Endothelial cell of umbilical vein (primary cell): ENCODE results near the gene GRK4. TPM values are rescaled to one million over a fixed set of nuclear protein-coding genes. Genes with fewer than 3 reads are reported as not detected.

Source experiments
- BruUV-seq: library from RNA; stranded (reverse); fragments of 400-500 nt; replicated peaks from 2 replicates; lab custom pipeline; 2021; lab: Mats Ljungman, UMichigan
- CTCF ChIA-PET: fragments of 300-600, 350-600 bp; sonication (Branson Sonifier 250); formaldehyde crosslinking; loops from one replicate; lab custom pipeline; 2021; ENCODE audit warnings: antibody characterized with exemption, inconsistent platforms; lab: Charles Lee
- POLR2A ChIA-PET: fragments of 300-600, 350-600 bp; sonication (Branson Sonifier 250); formaldehyde crosslinking; loops from one replicate; lab custom pipeline; 2021; ENCODE audit warnings: antibody characterized with exemption, inconsistent platforms; lab: Charles Lee
- DNase-seq: peaks from one replicate; pipeline ENCODE4 v3.0.0-alpha.2; 2011; ENCODE audit warnings: low read depth, low spot score
- FAIRE-seq: peaks from 2 replicates; lab custom pipeline; 2011; peaks lifted over from hg19 to GRCh38; lab: Jason Lieb, UNC
- H2AFZ ChIP-seq: 2 replicates; pipeline ENCODE4 v1.6.0; 2012; ENCODE audit warnings: low read depth, low read length, control low read depth, inconsistent platforms
- H3K27ac ChIP-seq: 2 replicates; pipeline ENCODE4 v1.5.1; 2011; ENCODE audit warnings: low read depth, mild to moderate bottlenecking, control low read depth, low read length, moderate library complexity; ENCODE audit not compliant: insufficient read depth
- H3K27me3 ChIP-seq, 2 experiments: 2 replicates each; pipeline versions ENCODE4 v1.6.0 to v1.6.1; 2011; ENCODE audit warnings: low read length in 2 of 2, mixed read lengths in 1 of 2; ENCODE audit not compliant: control insufficient read depth in 2 of 2, insufficient read depth in 2 of 2
- H3K36me3 ChIP-seq, 2 experiments: 2 replicates in 1 of 2; 3 replicates in 1 of 2; pipeline ENCODE4 v1.5.1; 2011; ENCODE audit warnings: low read length in 2 of 2, mild to moderate bottlenecking in 1 of 2, moderate library complexity in 1 of 2; ENCODE audit not compliant: control insufficient read depth in 2 of 2, insufficient read depth in 2 of 2; ENCODE audit errors: extremely low read depth in 1 of 2
- H3K4me1 ChIP-seq: 3 replicates; pipeline ENCODE4 v1.5.1; 2011; ENCODE audit warnings: mild to moderate bottlenecking, low read length; ENCODE audit not compliant: control insufficient read depth, insufficient read depth; ENCODE audit errors: extremely low read depth
- H3K4me2 ChIP-seq: 2 replicates; pipeline ENCODE4 v1.6.1; 2011; ENCODE audit warnings: low read length, control low read depth, mixed read lengths; ENCODE audit not compliant: insufficient read depth
- H3K4me3 ChIP-seq, 3 experiments: fragments of 200-600 bp in 1 of 3; sonication (generic), shearing (Covaris generic) in 1 of 3; replicated peaks in 1 of 3; 2 replicates each; pipeline ENCODE4 v1.5.1; 2011 to 2016; ENCODE audit warnings: control low read depth in 3 of 3, low read length in 3 of 3, mild to moderate bottlenecking in 2 of 3, inconsistent platforms in 1 of 3, low read depth in 1 of 3, moderate library complexity in 1 of 3; ENCODE audit not compliant: insufficient read depth in 1 of 3
- H3K79me2 ChIP-seq: 2 replicates; pipeline ENCODE4 v1.6.0; 2012; ENCODE audit warnings: low read length, inconsistent platforms; ENCODE audit not compliant: control insufficient read depth, insufficient read depth
- H3K9ac ChIP-seq: replicated peaks from 2 replicates; pipeline ENCODE3; 2011; ENCODE audit warnings: low read length, control low read depth; ENCODE audit not compliant: insufficient read depth; ENCODE audit errors: extremely low read depth
- H3K9me1 ChIP-seq: replicated peaks from 3 replicates; pipeline ENCODE4 v1.6.0; 2011; ENCODE audit warnings: mild to moderate bottlenecking, low read length; ENCODE audit not compliant: control insufficient read depth, insufficient read depth; ENCODE audit errors: extremely low read depth
- H3K9me3 ChIP-seq: replicated peaks from 2 replicates; pipeline ENCODE4 v1.5.1; 2012; ENCODE audit warnings: low read length, inconsistent platforms; ENCODE audit not compliant: control insufficient read depth, insufficient read depth
- H4K20me1 ChIP-seq: replicated peaks from 2 replicates; pipeline ENCODE3; 2011; ENCODE audit warnings: mild to moderate bottlenecking, low read length; ENCODE audit not compliant: control insufficient read depth, insufficient read depth; ENCODE audit errors: extremely low read depth
- EZH2 ChIP-seq: IDR thresholded peaks from 2 replicates; pipeline ENCODE4 v1.6.1; 2012; ENCODE audit warnings: borderline replicate concordance, low read depth, mild to moderate bottlenecking, moderate library complexity, low read length, inconsistent platforms; ENCODE audit not compliant: severe bottlenecking
- FOS ChIP-seq: IDR thresholded peaks from 2 replicates; pipeline ENCODE4 v1.6.1; 2011; ENCODE audit warnings: mild to moderate bottlenecking, low read length, moderate library complexity, borderline replicate concordance; ENCODE audit not compliant: insufficient read depth
- GATA2 ChIP-seq: IDR thresholded peaks from 2 replicates; pipeline ENCODE4 v1.7.0; 2011; ENCODE audit warnings: low read depth, mild to moderate bottlenecking, moderate library complexity, mixed read lengths, low read length; ENCODE audit not compliant: insufficient read length, insufficient read depth
- JUN ChIP-seq: IDR thresholded peaks from 2 replicates; pipeline ENCODE4 v1.6.1; 2011; ENCODE audit warnings: borderline replicate concordance, low read depth; ENCODE audit not compliant: insufficient read length, insufficient read depth
- MYC ChIP-seq: IDR thresholded peaks from one replicate; pipeline ENCODE4 v1.6.1; 2011; ENCODE audit warnings: mild to moderate bottlenecking, low read depth, low read length
- POLR2A ChIP-seq: IDR thresholded peaks from 2 replicates; pipeline ENCODE4 v1.6.1; 2012; ENCODE audit warnings: low read depth, mild to moderate bottlenecking, control low read depth, low read length
- POLR2AphosphoS5 ChIP-seq: IDR thresholded peaks from 2 replicates; pipeline ENCODE4 v1.6.1; 2012; ENCODE audit warnings: low read depth, mild to moderate bottlenecking, control low read depth, low read length, moderate library complexity; ENCODE audit not compliant: insufficient read depth
- dilution Hi-C: fragments of 300-500 bp; cut with MboI; formaldehyde crosslinking; loops from one replicate; pipeline ENCODE4 v1.15.0; 2019; ENCODE audit warnings: low sequenced_read_pairs; ENCODE audit not compliant: extremely low pct_ligation_motif_present
- intact Hi-C: fragments of 100-400 bp; cut with micrococcal nuclease; formaldehyde crosslinking; loops from one replicate; pipeline ENCODE4 v1.10.0; 2022
- polyA plus RNA-seq, 4 experiments: library from polyadenylated mRNA; depleted of rRNA in 3 of 4; stranded (reverse) in 3 of 4; unstranded in 1 of 4; fragments of >200 nt; gene quantifications; 2 replicates each; pipeline versions ENCODE4 v1.2.1 to v1.2.3, GENCODE V29; 2011 to 2012; ENCODE audit warnings: missing spikeins in 1 of 4
- total RNA-seq: library from RNA; stranded (reverse); gene quantifications from 2 replicates; pipeline ENCODE4 v1.2.3, GENCODE V29; 2021
- TF ChIP-seq, protein P1 (sequence below): IDR thresholded peaks from 2 replicates; pipeline ENCODE4 v1.6.1; 2011; ENCODE audit not compliant: insufficient read depth, insufficient read length
- TF ChIP-seq, protein P2 (sequence below), 2 donors: IDR thresholded peaks; 1 replicate in 1 of 2; 2 replicates in 1 of 2; pipeline ENCODE4 v1.5.1; 2011; ENCODE audit warnings: low read length in 2 of 2, mild to moderate bottlenecking in 2 of 2, moderate library complexity in 2 of 2, control low read depth in 1 of 2, inconsistent platforms in 1 of 2, low read depth in 1 of 2; ENCODE audit not compliant: insufficient read depth in 1 of 2; ENCODE audit errors: extremely low read depth in 1 of 2

Gene GRK4
- total and polyA plus RNA-seq, 2 donors (not counting 3 experiments of a cell fraction or from before 2014, with no cell fraction given), result 3.1 to 6.3 TPM

DNA sequence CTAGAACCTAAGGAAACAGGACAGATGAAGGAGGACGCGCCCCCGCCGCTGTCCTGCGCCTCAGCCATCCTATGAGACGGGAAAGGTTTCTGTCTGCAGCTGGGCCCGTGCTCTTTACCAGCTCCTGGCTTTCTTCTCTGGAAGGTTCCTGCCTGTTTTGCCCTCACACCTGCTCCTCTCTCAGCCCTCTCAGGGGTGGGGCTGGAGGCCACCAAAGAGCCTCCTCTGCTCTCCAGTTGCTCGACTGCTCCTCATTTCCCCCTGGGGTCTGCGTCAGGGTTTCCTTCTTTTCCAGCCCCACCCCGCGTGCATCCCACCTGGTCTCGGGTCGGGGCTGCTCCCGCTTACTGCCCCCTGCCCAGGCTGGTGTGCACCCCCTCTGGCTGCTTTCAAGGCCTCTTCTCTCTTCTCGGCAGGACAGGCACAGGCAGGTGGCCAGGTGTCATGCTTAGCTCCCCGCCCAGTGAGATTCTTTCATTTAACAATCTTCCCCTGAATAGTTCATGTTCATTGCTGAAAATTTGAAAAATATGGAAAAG, 106.4 kb downstream of the GRK4 start:
- H3K9ac ChIP-seq, result no peak overlapping the region
- H3K4me2 ChIP-seq, result no peak overlapping the region
- H3K9me3 ChIP-seq, result no peaks in the 10 kb centered on the region
- no peaks in the 10 kb centered on the region for H3K79me2 ChIP-seq
- POLR2A ChIA-PET, result no interaction called here
- H3K4me1 ChIP-seq, result peaks cover 4% of the 10 kb centered on the region
- DNase-seq (no peak), FAIRE-seq (no peak)
- no peak overlapping the region for H3K27ac ChIP-seq
- no peaks in the 10 kb centered on the region for H3K36me3 ChIP-seq
- H2AFZ ChIP-seq, result no peak overlapping the region
- no peak overlapping the region for H3K4me3 ChIP-seq
- H3K27me3 ChIP-seq, result no peaks in the 10 kb centered on the region
- no TSS peak for BruUV-seq
- CTCF ChIA-PET, result interaction anchor here (0.8 kb wide), 1 partner anchor 356 kb away, joined by 3 read pairs; no protein-coding TSS in a partner anchor
- intact Hi-C loops, result loop anchor here (5.0 kb wide), 1 partner anchor 223 kb away; the partner anchor contains the start of gene RGS12
- no peaks in the 10 kb centered on the region for H3K9me1 ChIP-seq
- TF ChIP-seq FOS, result no peak
- H4K20me1 ChIP-seq, result no peaks in the 10 kb centered on the region
- dilution Hi-C loops, result no loop called here

DNA sequence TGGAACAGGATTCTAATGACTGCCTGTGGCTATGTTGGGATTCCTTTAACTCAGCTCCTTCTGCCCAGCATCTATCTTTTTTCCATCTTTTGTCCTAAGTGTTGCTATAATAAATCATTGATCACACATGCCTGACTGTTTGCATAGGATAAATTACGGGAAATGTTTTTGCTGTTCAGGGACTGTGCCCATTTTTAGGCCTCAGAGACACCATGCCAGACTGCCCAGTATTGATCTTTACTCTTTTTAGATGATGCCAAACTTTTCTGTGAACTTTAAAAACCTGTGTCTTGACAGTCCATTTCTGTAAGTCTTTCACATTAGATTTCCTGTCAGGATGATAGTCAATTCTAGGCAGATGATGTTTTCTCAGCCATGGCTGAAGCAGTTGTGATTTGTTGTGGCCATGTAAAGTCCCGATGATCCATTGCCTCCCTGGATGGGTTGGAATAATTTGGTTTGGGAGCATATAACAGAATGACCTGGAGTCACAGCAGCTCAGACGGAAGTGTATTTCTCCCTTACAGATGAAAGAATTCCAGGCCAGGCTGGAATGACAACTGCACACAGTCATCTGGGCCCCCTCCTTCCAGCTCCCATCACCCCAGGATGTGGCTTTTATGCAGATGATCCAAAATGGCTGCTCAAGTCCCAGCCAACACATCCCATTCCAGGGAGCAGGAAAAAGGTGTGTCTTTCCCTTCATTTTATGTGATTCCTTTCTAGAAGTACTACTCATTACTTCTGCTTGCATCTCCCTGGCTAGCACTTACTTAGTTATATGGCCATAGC, 107.5 kb downstream of the GRK4 start:
- no peak overlapping the region for H3K4me2 ChIP-seq
- H3K4me1 ChIP-seq, result peaks cover 6% of the 10 kb centered on the region
- H3K79me2 ChIP-seq, result peaks cover 4% of the 10 kb centered on the region
- TF ChIP-seq, protein P1, sequence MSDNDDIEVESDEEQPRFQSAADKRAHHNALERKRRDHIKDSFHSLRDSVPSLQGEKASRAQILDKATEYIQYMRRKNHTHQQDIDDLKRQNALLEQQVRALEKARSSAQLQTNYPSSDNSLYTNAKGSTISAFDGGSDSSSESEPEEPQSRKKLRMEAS, result no peak
- no peak for TF ChIP-seq POLR2A
- TF ChIP-seq JUN, result no peak
- no peak for TF ChIP-seq FOS
- TF ChIP-seq GATA2, result no peak
- no peak for TF ChIP-seq EZH2
- no peak for TF ChIP-seq POLR2AphosphoS5
- no peak for TF ChIP-seq MYC
- TF ChIP-seq, protein P2, sequence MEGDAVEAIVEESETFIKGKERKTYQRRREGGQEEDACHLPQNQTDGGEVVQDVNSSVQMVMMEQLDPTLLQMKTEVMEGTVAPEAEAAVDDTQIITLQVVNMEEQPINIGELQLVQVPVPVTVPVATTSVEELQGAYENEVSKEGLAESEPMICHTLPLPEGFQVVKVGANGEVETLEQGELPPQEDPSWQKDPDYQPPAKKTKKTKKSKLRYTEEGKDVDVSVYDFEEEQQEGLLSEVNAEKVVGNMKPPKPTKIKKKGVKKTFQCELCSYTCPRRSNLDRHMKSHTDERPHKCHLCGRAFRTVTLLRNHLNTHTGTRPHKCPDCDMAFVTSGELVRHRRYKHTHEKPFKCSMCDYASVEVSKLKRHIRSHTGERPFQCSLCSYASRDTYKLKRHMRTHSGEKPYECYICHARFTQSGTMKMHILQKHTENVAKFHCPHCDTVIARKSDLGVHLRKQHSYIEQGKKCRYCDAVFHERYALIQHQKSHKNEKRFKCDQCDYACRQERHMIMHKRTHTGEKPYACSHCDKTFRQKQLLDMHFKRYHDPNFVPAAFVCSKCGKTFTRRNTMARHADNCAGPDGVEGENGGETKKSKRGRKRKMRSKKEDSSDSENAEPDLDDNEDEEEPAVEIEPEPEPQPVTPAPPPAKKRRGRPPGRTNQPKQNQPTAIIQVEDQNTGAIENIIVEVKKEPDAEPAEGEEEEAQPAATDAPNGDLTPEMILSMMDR (IDR thresholded peaks at IDR 0.05; ENCODE audit: extremely low read depth in 1 of 2, insufficient read depth in 1 of 2, low read depth in 1 of 2, low read length in 2 of 2), result no peak
- H3K9me3 ChIP-seq, result no peaks in the 10 kb centered on the region
- no peak overlapping the region for H3K27ac ChIP-seq
- peaks cover 2% of the 10 kb centered on the region for H4K20me1 ChIP-seq
- dilution Hi-C loops (no loop called here), intact Hi-C loops (loop anchor here (5.0 kb wide), 1 partner anchor 221 kb away; the partner anchor contains the start of gene RGS12)
- no peak overlapping the region for H2AFZ ChIP-seq
- no peak overlapping the region for H3K4me3 ChIP-seq
- BruUV-seq, result no TSS peak
- CTCF ChIA-PET, result no interaction called here
- H3K27me3 ChIP-seq, result no peaks in the 10 kb centered on the region
- FAIRE-seq (no peak), DNase-seq (no peak)
- no peaks in the 10 kb centered on the region for H3K9me1 ChIP-seq
- POLR2A ChIA-PET, result no interaction called here
- H3K9ac ChIP-seq, result no peak overlapping the region
- H3K36me3 ChIP-seq, result no peaks in the 10 kb centered on the region
